ENCODE measurements around the gene IQSEC1.

- no peak for TF ChIP-seq SPI1 (IDR thresholded peaks at IDR 0.05; ENCODE audit: low read depth, low read length)
- no peak for TF ChIP-seq TAF1 (IDR thresholded peaks at IDR 0.05; ENCODE audit: low read depth, low read length)
- TF ChIP-seq POLR2A (IDR thresholded peaks at IDR 0.05; ENCODE audit: low read depth, low read length), result no peak
- TF ChIP-seq POLR2AphosphoS5 (IDR thresholded peaks at IDR 0.05; ENCODE audit: low read depth, low read length), result no peak
Observed at GRCh38 chr3:12993517-12994356, 79.5 kb downstream of the IQSEC1 start.
